ENCODE data around the gene ANTKMT.

The ANTKMT gene, protein sequence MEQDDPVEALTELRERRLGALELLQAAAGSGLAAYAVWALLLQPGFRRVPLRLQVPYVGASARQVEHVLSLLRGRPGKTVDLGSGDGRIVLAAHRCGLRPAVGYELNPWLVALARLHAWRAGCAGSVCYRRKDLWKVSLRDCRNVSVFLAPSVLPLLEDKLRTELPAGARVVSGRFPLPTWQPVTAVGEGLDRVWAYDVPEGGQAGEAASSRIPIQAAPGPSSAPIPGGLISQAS

DNA sequence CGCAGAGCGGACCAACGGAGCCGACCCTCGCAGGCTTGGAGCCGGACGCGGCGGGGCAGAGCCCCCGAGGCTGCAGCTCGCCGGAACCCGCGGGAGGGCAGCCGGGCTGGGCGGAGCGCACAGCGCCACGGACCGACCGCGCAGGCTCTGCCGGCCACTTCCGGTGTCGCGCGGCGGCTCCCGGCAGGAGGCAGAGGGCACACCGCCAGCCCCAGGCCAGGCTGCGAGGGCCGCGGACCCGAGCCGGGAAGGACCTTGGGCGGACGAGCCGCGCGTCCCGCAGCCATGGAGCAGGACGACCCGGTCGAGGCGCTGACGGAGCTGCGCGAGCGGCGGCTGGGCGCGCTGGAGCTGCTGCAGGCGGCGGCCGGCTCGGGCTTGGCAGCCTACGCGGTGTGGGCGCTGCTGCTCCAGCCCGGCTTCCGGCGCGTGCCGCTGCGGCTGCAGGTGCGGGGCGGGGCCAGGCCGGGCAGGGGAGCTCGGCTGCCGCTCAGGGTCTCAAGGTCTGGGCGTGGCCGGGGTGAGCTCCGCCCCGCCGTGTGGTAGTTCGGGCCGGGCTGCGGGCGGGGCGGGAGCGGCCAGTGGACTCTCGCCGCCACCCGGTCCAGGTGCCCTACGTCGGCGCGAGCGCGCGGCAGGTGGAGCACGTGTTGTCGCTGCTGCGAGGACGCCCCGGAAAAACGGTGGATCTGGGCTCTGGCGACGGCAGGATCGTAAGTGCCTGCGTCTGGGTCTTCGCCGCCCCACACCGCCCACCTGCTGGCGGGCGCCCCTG, at the start of gene ANTKMT:
Gene ANTKMT, plus strand, starts transcription at position 157 of the 775 bp plus-strand sequence. Its CDS starts 129 bp downstream, at position 286.
- no peaks in the 10 kb centered on the region for H4K20me1 ChIP-seq (ENCODE audit: insufficient read depth, low read length, poor library complexity, severe bottlenecking)
- peaks cover 7% of the 10 kb centered on the region for H3K4me1 ChIP-seq (ENCODE audit: insufficient read depth, low read length, poor library complexity, severe bottlenecking)
- peak within 1 kb of the TSS; percentile 73; the same call in 1 of the 2 replicates for H2AFZ ChIP-seq (ENCODE audit: low read length)

DNA sequence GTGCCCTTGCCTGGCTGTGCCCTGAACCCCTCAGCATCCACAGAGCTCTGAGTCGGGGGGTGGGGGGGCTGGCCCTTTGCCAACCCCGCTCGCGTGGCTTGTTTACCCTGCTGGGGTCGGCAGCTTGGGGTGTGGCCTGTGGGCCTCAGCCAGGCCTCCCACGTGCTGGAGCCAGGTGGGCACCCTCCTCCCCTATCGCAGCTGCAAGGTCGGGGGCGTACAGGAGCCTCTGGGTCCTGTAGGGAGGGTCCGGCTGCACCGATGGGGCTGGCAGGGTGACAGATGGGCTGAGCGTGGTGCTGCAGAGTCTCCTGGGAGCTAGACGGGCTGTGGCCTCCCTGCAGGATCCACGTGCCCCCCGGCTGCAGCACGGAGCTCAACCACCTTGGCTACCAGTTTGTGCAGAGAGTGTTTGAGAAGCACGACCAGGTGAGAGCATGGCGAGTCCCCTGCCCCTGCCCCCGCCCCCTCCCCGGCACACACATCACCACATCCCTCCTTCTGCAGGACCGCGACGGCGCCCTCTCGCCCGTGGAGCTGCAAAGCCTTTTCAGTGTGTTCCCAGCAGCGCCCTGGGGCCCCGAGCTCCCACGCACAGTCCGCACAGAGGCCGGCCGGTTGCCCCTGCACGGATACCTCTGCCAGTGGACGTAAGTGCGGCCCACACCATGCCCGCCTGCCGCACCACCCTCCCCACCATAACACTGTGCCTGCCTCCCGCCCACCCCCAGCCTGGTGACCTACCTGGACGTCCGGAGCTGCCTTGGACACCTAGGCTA, 49.4 kb upstream of the ANTKMT start:
- no peak overlapping the region for H3K4me2 ChIP-seq (ENCODE audit: low read depth, low read length, poor library complexity, severe bottlenecking)
- no peaks in the 10 kb centered on the region for H3K27me3 ChIP-seq (ENCODE audit: insufficient read depth, low read length, poor library complexity, severe bottlenecking)
- no peaks in the 10 kb centered on the region for H3K36me3 ChIP-seq (ENCODE audit: insufficient read depth, low read length)
- H3K4me3 ChIP-seq (ENCODE audit: low read length, poor library complexity, severe bottlenecking): no peak overlapping the region
- no peaks in the 10 kb centered on the region for H3F3A ChIP-seq (ENCODE audit: low read depth)
- no peaks in the 10 kb centered on the region for H3K9me2 ChIP-seq (replicated peaks; ENCODE audit: low read depth, low read length)
- peaks cover 17% of the 10 kb centered on the region; the same call in 1 of the 2 replicates for H3K79me2 ChIP-seq (ENCODE audit: insufficient read depth, low read length)
- no peak overlapping the region for H3K9ac ChIP-seq (ENCODE audit: low read depth, low read length, poor library complexity, severe bottlenecking)
- H3K4me1 ChIP-seq (ENCODE audit: insufficient read depth, low read length, poor library complexity, severe bottlenecking): peaks cover 5% of the 10 kb centered on the region
- TF ChIP-seq, protein P1, sequence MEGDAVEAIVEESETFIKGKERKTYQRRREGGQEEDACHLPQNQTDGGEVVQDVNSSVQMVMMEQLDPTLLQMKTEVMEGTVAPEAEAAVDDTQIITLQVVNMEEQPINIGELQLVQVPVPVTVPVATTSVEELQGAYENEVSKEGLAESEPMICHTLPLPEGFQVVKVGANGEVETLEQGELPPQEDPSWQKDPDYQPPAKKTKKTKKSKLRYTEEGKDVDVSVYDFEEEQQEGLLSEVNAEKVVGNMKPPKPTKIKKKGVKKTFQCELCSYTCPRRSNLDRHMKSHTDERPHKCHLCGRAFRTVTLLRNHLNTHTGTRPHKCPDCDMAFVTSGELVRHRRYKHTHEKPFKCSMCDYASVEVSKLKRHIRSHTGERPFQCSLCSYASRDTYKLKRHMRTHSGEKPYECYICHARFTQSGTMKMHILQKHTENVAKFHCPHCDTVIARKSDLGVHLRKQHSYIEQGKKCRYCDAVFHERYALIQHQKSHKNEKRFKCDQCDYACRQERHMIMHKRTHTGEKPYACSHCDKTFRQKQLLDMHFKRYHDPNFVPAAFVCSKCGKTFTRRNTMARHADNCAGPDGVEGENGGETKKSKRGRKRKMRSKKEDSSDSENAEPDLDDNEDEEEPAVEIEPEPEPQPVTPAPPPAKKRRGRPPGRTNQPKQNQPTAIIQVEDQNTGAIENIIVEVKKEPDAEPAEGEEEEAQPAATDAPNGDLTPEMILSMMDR (conservative IDR thresholded peaks at IDR 0.05; ENCODE audit: low read length): no peak
- TF ChIP-seq EZH2phosphoT487 (IDR thresholded peaks at IDR 0.05; ENCODE audit: borderline replicate concordance): no peak
- H4K20me1 ChIP-seq (ENCODE audit: insufficient read depth, low read length, poor library complexity, severe bottlenecking): no peaks in the 10 kb centered on the region
- no peaks in the 10 kb centered on the region for H3K9me3 ChIP-seq (ENCODE audit: insufficient read depth, low read depth, low read length)
- no peak overlapping the region for H2AFZ ChIP-seq (ENCODE audit: low read length)

More for the DNA sequence above, at the start of gene ANTKMT:
- Histone ChIP-seq H3K79me2 (ENCODE audit: insufficient read depth, low read length) (no peaks in the 10 kb centered on the region), H3K4me2 (ENCODE audit: low read depth, low read length, poor library complexity, severe bottlenecking) (peak within 1 kb of the TSS; percentile 85), H3K9me3 (ENCODE audit: insufficient read depth, low read depth, low read length) (no peaks in the 10 kb centered on the region), H3K9me2 (replicated peaks; ENCODE audit: low read depth, low read length) (no peaks in the 10 kb centered on the region), H3K36me3 (ENCODE audit: insufficient read depth, low read length) (no peaks in the 10 kb centered on the region), H3K9ac (ENCODE audit: low read depth, low read length, poor library complexity, severe bottlenecking) (peak within 1 kb of the TSS; percentile 91), H3F3A (ENCODE audit: low read depth) (no peaks in the 10 kb centered on the region), H3K4me3 (ENCODE audit: low read length, poor library complexity, severe bottlenecking) (peak within 1 kb of the TSS; percentile 83), H3K27me3 (ENCODE audit: insufficient read depth, low read length, poor library complexity, severe bottlenecking) (no peaks in the 10 kb centered on the region)
- TF ChIP-seq EZH2phosphoT487 (IDR thresholded peaks at IDR 0.05; ENCODE audit: borderline replicate concordance): no peak
- TF ChIP-seq, protein P1 (conservative IDR thresholded peaks at IDR 0.05; ENCODE audit: low read length): no peak

DNA sequence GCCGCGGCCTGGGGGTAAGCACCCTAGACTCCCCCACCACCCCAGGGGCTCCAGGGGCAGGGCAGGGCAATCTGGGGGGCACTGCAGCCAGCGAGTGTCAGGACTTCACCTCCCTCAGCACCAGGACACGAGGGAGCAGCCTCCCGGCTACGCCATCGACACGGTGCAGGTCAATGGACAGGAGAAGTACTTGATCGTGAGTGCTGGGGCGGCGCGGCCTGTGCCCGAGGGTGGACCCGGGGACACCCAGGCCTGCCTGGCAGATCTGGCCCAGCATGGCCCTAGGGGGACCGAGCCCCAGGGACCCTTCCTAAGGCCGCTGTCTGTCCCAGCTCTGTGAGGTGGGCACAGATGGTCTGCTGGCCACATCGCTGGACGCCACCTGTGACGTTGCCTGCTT, 48.6 kb upstream of the ANTKMT start:
- Histone ChIP-seq H3F3A (ENCODE audit: low read depth) (no peaks in the 10 kb centered on the region), H3K36me3 (ENCODE audit: insufficient read depth, low read length) (no peaks in the 10 kb centered on the region), H3K4me3 (ENCODE audit: low read length, poor library complexity, severe bottlenecking) (no peak overlapping the region), H3K4me1 (ENCODE audit: insufficient read depth, low read length, poor library complexity, severe bottlenecking) (peaks cover 4% of the 10 kb centered on the region), H3K9ac (ENCODE audit: low read depth, low read length, poor library complexity, severe bottlenecking) (no peak overlapping the region), H3K79me2 (ENCODE audit: insufficient read depth, low read length) (peaks cover 17% of the 10 kb centered on the region; the same call in 1 of the 2 replicates), H3K4me2 (ENCODE audit: low read depth, low read length, poor library complexity, severe bottlenecking) (no peak overlapping the region), H2AFZ (ENCODE audit: low read length) (no peak overlapping the region), H3K9me2 (replicated peaks; ENCODE audit: low read depth, low read length) (no peaks in the 10 kb centered on the region), H3K27me3 (ENCODE audit: insufficient read depth, low read length, poor library complexity, severe bottlenecking) (no peaks in the 10 kb centered on the region), H3K9me3 (ENCODE audit: insufficient read depth, low read depth, low read length) (no peaks in the 10 kb centered on the region), H4K20me1 (ENCODE audit: insufficient read depth, low read length, poor library complexity, severe bottlenecking) (no peaks in the 10 kb centered on the region)
- TF ChIP-seq EZH2phosphoT487 (IDR thresholded peaks at IDR 0.05; ENCODE audit: borderline replicate concordance): no peak
- TF ChIP-seq, protein P1 (conservative IDR thresholded peaks at IDR 0.05; ENCODE audit: low read length): no peak
